Left lung (tissue), 10 donors: Measurements from ENCODE around the gene PRDM7. TPM values are rescaled to one million over a fixed set of nuclear protein-coding genes. Genes with fewer than 3 reads are reported as not detected.

Source experiments
- ATAC-seq: fragments of 200-7000 bp; cut with Tn5 transposase; one replicate; pipeline ENCODE4 v1.9.1; 2020; ENCODE audit warnings: moderate library complexity
- DNase-seq, 4 donors: peaks; one replicate each; pipeline ENCODE4 v3.0.0-alpha.2; 2013 to 2020
- H3K27ac ChIP-seq, 2 donors: fragments of 200-600 bp; sonication (generic) in 1 of 2; one replicate each; pipeline versions ENCODE4 v1.5.0 to v1.8.0; 2020 to 2021
- H3K27me3 ChIP-seq, 2 donors: fragments of 200-600 bp; sonication (generic) in 1 of 2; one replicate each; pipeline versions ENCODE4 v1.5.0 to v1.8.0; 2020 to 2021
- H3K36me3 ChIP-seq, 2 donors: fragments of 200-600 bp; sonication (generic) in 1 of 2; one replicate each; pipeline versions ENCODE4 v1.5.0 to v1.8.0; 2020 to 2021
- H3K4me1 ChIP-seq, 2 donors: fragments of 200-600 bp; one replicate each; pipeline ENCODE4 v1.8.0; 2021
- H3K4me3 ChIP-seq, 2 donors: fragments of 200-600 bp; sonication (generic) in 1 of 2; one replicate each; pipeline versions ENCODE4 v1.5.0 to v1.8.0; 2020 to 2021; ENCODE audit warnings: mild to moderate bottlenecking in 1 of 2
- H3K9me3 ChIP-seq, 2 donors: fragments of 200-600 bp; sonication (generic) in 1 of 2; one replicate each; pipeline versions ENCODE4 v1.5.0 to v1.8.0; 2020 to 2021
- intact Hi-C, 2 donors: fragments of 100-400 bp; cut with DNase I; formaldehyde crosslinking; loops; one replicate each; pipeline versions ENCODE4 v1.11.2 to v1.14.2; 2022
- polyA plus RNA-seq, 6 donors: library from polyadenylated mRNA; unstranded; fragments of 120-200 nt; gene quantifications; one replicate each; pipeline ENCODE4 v1.2.1, GENCODE V29; 2013; ENCODE audit not compliant: insufficient read length in 6 of 6
- total RNA-seq, 2 donors: library from RNA; stranded (reverse); fragmentation: NEBNext Ultra II Directional; extraction: Animal tissue kit (Norgen Biotek cat#: 25700); gene quantifications; one replicate each; pipeline ENCODE4 v1.2.1, GENCODE V29; 2021
- TF ChIP-seq, protein P1 (sequence below), 2 donors: fragments of 200-600 bp; sonication (generic) in 1 of 2; IDR thresholded peaks; one replicate each; pipeline versions ENCODE4 v1.5.0 to v1.8.0; 2021; ENCODE audit warnings: antibody characterized with exemption in 2 of 2
- donor health status: DM: no; HTN: yes; CAD: no.
- donor health status: DM: no; HTN: no; CAD: no.

The PRDM7 gene
- total and polyA plus RNA-seq, 8 donors, result 0.45 to 1.1 (median 0.83) TPM; not detected in 2

DNA sequence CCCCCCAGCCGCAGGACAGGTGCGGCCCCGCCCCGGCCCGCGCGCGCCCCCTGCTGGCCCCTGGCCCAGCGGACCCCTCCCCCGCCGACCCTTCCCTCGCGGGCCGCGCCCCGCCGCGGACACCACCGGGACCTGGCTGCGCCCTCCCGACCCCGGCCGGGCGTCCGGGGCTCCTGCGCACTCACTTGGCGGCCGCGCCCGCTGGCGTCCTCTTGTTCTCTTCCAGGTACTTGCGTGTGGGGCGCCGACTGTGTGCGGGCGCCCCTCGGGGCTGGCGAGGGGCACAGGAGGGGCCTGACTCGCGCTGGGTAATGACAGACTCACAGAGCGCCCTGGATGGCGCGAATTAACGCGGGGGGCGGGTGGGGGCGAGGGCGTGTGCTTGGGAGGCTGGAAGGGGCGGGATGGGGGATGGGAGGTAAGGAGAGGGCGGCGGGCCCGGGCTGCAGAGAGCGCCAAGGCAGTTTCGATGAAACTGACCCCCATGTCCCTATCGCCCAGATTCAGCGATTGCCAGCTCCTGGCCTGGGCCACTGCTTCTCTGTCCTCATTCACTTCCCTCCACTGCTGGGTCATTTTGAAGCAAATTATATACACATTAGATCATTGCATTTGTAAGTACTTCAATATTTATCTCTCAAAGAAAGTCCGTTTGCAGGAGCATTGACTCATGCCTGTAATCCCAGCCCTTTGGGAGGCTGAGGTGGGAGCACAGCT is 57.4 kb downstream of the PRDM7 start:
- DNase-seq (peak in 2 of 4 donors; percentile 51 to 86), ATAC-seq (peak; percentile 60)
- TF ChIP-seq, protein P1, sequence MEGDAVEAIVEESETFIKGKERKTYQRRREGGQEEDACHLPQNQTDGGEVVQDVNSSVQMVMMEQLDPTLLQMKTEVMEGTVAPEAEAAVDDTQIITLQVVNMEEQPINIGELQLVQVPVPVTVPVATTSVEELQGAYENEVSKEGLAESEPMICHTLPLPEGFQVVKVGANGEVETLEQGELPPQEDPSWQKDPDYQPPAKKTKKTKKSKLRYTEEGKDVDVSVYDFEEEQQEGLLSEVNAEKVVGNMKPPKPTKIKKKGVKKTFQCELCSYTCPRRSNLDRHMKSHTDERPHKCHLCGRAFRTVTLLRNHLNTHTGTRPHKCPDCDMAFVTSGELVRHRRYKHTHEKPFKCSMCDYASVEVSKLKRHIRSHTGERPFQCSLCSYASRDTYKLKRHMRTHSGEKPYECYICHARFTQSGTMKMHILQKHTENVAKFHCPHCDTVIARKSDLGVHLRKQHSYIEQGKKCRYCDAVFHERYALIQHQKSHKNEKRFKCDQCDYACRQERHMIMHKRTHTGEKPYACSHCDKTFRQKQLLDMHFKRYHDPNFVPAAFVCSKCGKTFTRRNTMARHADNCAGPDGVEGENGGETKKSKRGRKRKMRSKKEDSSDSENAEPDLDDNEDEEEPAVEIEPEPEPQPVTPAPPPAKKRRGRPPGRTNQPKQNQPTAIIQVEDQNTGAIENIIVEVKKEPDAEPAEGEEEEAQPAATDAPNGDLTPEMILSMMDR (IDR thresholded peaks at IDR 0.05), result no peak
- Histone ChIP-seq H3K27me3 (peaks cover 0 to 38% of the 10 kb centered on the region in 2 donors), H3K36me3 (no peaks in the 10 kb centered on the region), H3K4me1 (peaks cover 5 to 46% of the 10 kb centered on the region in 2 donors), H3K4me3 (peak overlapping the region; percentile 31 to 51), H3K27ac (peak overlapping the region; percentile 23 to 62), H3K9me3 (no peaks in the 10 kb centered on the region)
- intact Hi-C loops, result no loop called here

- intact Hi-C loops, result no loop called here
These were observed 58.2 kb downstream of the PRDM7 start, which contains the start of gene DBNDD1 for GRCh38 chr16:90018652-90019542. TSS of gene DBNDD1 (minus strand) at chr16:90019456. CDS start at chr16:90019341, 115 bp downstream.

DNA sequence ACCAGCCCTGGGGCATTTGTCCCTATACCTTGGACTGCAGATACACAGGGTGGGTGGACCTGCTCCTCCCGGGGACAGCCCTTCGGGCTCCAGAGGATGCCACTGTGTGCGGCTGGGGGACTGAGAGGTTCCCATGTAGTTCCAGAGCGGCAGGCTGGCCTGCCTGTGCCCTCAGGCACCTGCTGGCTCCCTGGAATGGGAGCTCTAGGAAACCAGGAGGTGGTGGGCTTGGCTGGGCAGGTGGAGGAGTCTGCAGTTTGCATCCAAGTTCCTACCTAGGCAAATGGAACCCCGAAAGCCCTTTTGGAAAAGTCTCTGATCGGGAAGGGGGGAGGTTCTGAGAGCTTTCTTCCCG is 58.9 kb downstream of the PRDM7 start:
- ATAC-seq (no peak), DNase-seq (no peak)
- H3K27ac ChIP-seq, result no peak overlapping the region
- intact Hi-C loops, result no loop called here
- peak overlapping the region; percentile 49 to 51 for H3K4me3 ChIP-seq
- H3K9me3 ChIP-seq, result no peaks in the 10 kb centered on the region
- H3K27me3 ChIP-seq, result peaks cover 0 to 38% of the 10 kb centered on the region in 2 donors
- no peaks in the 10 kb centered on the region for H3K36me3 ChIP-seq
- H3K4me1 ChIP-seq, result peaks cover 3 to 43% of the 10 kb centered on the region in 2 donors
- TF ChIP-seq, protein P1 (IDR thresholded peaks at IDR 0.05), result no peak

More at GRCh38 chr16:90018652-90019542, 58.2 kb downstream of the PRDM7 start, which contains the start of gene DBNDD1:
- Histone ChIP-seq H3K27me3 (peaks cover 0 to 38% of the 10 kb centered on the region in 2 donors), H3K4me3 (peak within 1 kb of the TSS; percentile 49 to 51), H3K36me3 (no peaks in the 10 kb centered on the region), H3K9me3 (no peaks in the 10 kb centered on the region), H3K4me1 (peaks cover 5 to 46% of the 10 kb centered on the region in 2 donors), H3K27ac (peak within 1 kb of the TSS; percentile 23 to 62)
- DNase-seq (no peak), ATAC-seq (peak; percentile 35)
- TF ChIP-seq, protein P1 (IDR thresholded peaks at IDR 0.05), result no peak

- intact Hi-C loops, result no loop called here
- Histone ChIP-seq H3K4me3 (no peak overlapping the region), H3K27ac (no peak overlapping the region), H3K9me3 (no peaks in the 10 kb centered on the region), H3K36me3 (no peaks in the 10 kb centered on the region), H3K4me1 (peaks cover 0 to 28% of the 10 kb centered on the region in 2 donors), H3K27me3 (peaks cover 0 to 39% of the 10 kb centered on the region in 2 donors)
- DNase-seq (no peak), ATAC-seq (no peak)
- TF ChIP-seq, protein P1 (IDR thresholded peaks at IDR 0.05), result no peak
These were observed 60.7 kb downstream of the PRDM7 start for GRCh38 chr16:90016339-90016950.
